ENCODE data around the gene AMPD3. TPM values are rescaled to one million over a fixed set of nuclear protein-coding genes. Genes with fewer than 3 reads are reported as not detected.
A peak's percentile ranks its signal among the peaks of the same experiment; 100 is the strongest.

The AMPD3 gene
- polyA plus RNA-seq, 1 of the 3 experiments (the other 2 are of a cell fraction), result 1.7 TPM

GRCh38 chr11:10480026-10480425 is 25.0 kb downstream of the AMPD3 start:
- Histone ChIP-seq H3K79me2 (ENCODE audit: insufficient read depth) (no peaks in the 10 kb centered on the region), H3K4me3 (ENCODE audit: low read depth in 2 of 2, low read length in 1 of 2) (no peak overlapping the region), H3K4me2 (no peak overlapping the region), H3F3A (replicated peaks; ENCODE audit: insufficient read depth) (no peaks in the 10 kb centered on the region), H3K36me3 (replicated peaks in 1 of 2; ENCODE audit: control insufficient read depth in 1 of 2, insufficient read depth in 2 of 2, low read length in 1 of 2) (no peaks in the 10 kb centered on the region), H3K9me2 (no peaks in the 10 kb centered on the region), H3K9ac (no peak overlapping the region), H2AFZ (ENCODE audit: low read depth) (no peak overlapping the region), H3K27ac (ENCODE audit: low read depth in 2 of 2, low read length in 1 of 2) (no peak overlapping the region), H3K27me3 (ENCODE audit: insufficient read depth) (no peaks in the 10 kb centered on the region), H3K4me1 (ENCODE audit: control insufficient read depth in 1 of 2, insufficient read depth in 2 of 2, low read depth in 1 of 2, low read length in 1 of 2) (peaks cover 0 to 13% of the 10 kb centered on the region in 2 experiments; a peak in 1 of 4 replicates), H3K9me3 (no peaks in the 10 kb centered on the region), H4K20me1 (ENCODE audit: insufficient read depth) (no peaks in the 10 kb centered on the region)
- no peak for DNase-seq
- CTCF ChIA-PET, result interaction anchor here (0.7 to 1.4 kb wide), 3 partner anchors 10 to 61 kb away, joined by 3 read pairs; partner anchors contain the start of gene RNF141
- TF ChIP-seq CHD2 (IDR thresholded peaks at IDR 0.05; ENCODE audit: low read length, partially characterized antibody) (no peak), ZBTB33 (IDR thresholded peaks at IDR 0.05; ENCODE audit: borderline replicate concordance, low read depth) (no peak)
- WGBS (ENCODE audit: low lambda C conversion rate), result 96% methylated on average over 6 of the region's 6 CpGs
- POLR2A ChIA-PET, result no interaction called here

GRCh38 chr11:10480760-10481159 is 25.7 kb downstream of the AMPD3 start:
- POLR2A ChIA-PET, result no interaction called here
- no peaks in the 10 kb centered on the region for H3K9me2 ChIP-seq
- H3F3A ChIP-seq (replicated peaks; ENCODE audit: insufficient read depth), result no peaks in the 10 kb centered on the region
- H2AFZ ChIP-seq (ENCODE audit: low read depth), result no peak overlapping the region
- H3K9me3 ChIP-seq, result no peaks in the 10 kb centered on the region
- no peak overlapping the region for H3K4me3 ChIP-seq (ENCODE audit: low read depth in 2 of 2, low read length in 1 of 2)
- WGBS (ENCODE audit: low lambda C conversion rate), result 60% methylated on average over 2 of the region's 2 CpGs
- H3K27ac ChIP-seq (ENCODE audit: low read depth in 2 of 2, low read length in 1 of 2), result no peak overlapping the region; a peak in 1 of 4 replicates
- H3K4me2 ChIP-seq, result no peak overlapping the region
- no peaks in the 10 kb centered on the region for H3K36me3 ChIP-seq (replicated peaks in 1 of 2; ENCODE audit: control insufficient read depth in 1 of 2, insufficient read depth in 2 of 2, low read length in 1 of 2)
- CTCF ChIA-PET, result interaction anchor here (0.7 to 1.4 kb wide), 2 partner anchors 9 to 11 kb away, joined by 3 read pairs; no protein-coding TSS in a partner anchor
- peaks cover 0 to 13% of the 10 kb centered on the region in 2 experiments; a peak in 1 of 4 replicates for H3K4me1 ChIP-seq (ENCODE audit: control insufficient read depth in 1 of 2, insufficient read depth in 2 of 2, low read depth in 1 of 2, low read length in 1 of 2)
- peak; percentile 51 for DNase-seq
- no peak overlapping the region for H3K9ac ChIP-seq
- no peaks in the 10 kb centered on the region for H4K20me1 ChIP-seq (ENCODE audit: insufficient read depth)
- H3K27me3 ChIP-seq (ENCODE audit: insufficient read depth), result no peaks in the 10 kb centered on the region
- no peak for TF ChIP-seq FOSL2 (IDR thresholded peaks at IDR 0.05; ENCODE audit: borderline replicate concordance, low read depth)
- TF ChIP-seq GATA2 (CRISPR knock-in tag; IDR thresholded peaks at IDR 0.05), result peak; percentile 54
- TF ChIP-seq RCOR1 (IDR thresholded peaks at IDR 0.05; ENCODE audit: low read length), result 0 out of 2 replicates have a peak, but pooled peaks have one; percentile 10
- TF ChIP-seq RAD21 (IDR thresholded peaks at IDR 0.05; ENCODE audit: low read length), result peak; percentile 17; the same call in 1 of the 2 replicates
- peak in 1 of 2 experiments; percentile 21; a peak in 1 of 4 replicates for TF ChIP-seq EP300 (IDR thresholded peaks at IDR 0.05; ENCODE audit: borderline replicate concordance in 1 of 2, low read depth in 1 of 2, low read length in 1 of 2)
- H3K79me2 ChIP-seq (ENCODE audit: insufficient read depth), result no peaks in the 10 kb centered on the region
